GM19035 (cell line): ENCODE measurements around the gene KLF13.

Experiments
- ATAC-seq: cut with Tn5 transposase; IDR thresholded peaks from one replicate; pipeline ENCODE4 v1.9.1; 2021; ENCODE audit not compliant: unreplicated experiment

Gene KLF13

GRCh38 chr15:31330836-31331235 is 4.2 kb downstream of the KLF13 start:
- ATAC-seq, result no peak

- ATAC-seq, result no peak
Observed at GRCh38 chr15:31331389-31331788, 4.8 kb downstream of the KLF13 start.

- ATAC-seq, result no peak
Observed at GRCh38 chr15:31332020-31332680, 5.5 kb downstream of the KLF13 start.

- ATAC-seq, result no peak
Observed at GRCh38 chr15:31332681-31333071, 6.0 kb downstream of the KLF13 start.

GRCh38 chr15:31333119-31333518 is 6.5 kb downstream of the KLF13 start:
- ATAC-seq, result no peak

- ATAC-seq, result no peak
Observed at GRCh38 chr15:31333820-31334219, 7.2 kb downstream of the KLF13 start.

- ATAC-seq, result no peak
Observed at GRCh38 chr15:31335989-31336592, 9.5 kb downstream of the KLF13 start.

GRCh38 chr15:31336593-31337295 is 10.1 kb downstream of the KLF13 start:
- ATAC-seq, result no peak

GRCh38 chr15:31337352-31338031 is 10.9 kb downstream of the KLF13 start:
- no peak for ATAC-seq

- ATAC-seq, result peak; percentile 40
Observed at GRCh38 chr15:31338318-31338878, 11.8 kb downstream of the KLF13 start.

- peak; percentile 55 for ATAC-seq
Observed at GRCh38 chr15:31338879-31339557, 12.4 kb downstream of the KLF13 start.

GRCh38 chr15:31339558-31339895 is 12.9 kb downstream of the KLF13 start:
- no peak for ATAC-seq

- ATAC-seq, result no peak
Observed at GRCh38 chr15:31340047-31340446, 13.4 kb downstream of the KLF13 start.

- no peak for ATAC-seq
Observed at GRCh38 chr15:31340592-31340991, 14.0 kb downstream of the KLF13 start.

- ATAC-seq, result no peak
Observed at GRCh38 chr15:31341071-31341470, 14.4 kb downstream of the KLF13 start.

- no peak for ATAC-seq
Observed at GRCh38 chr15:31341496-31342195, 15.0 kb downstream of the KLF13 start.

- no peak for ATAC-seq
Observed at GRCh38 chr15:31342381-31342780, 15.7 kb downstream of the KLF13 start.

GRCh38 chr15:31342781-31343626 is 16.4 kb downstream of the KLF13 start:
- ATAC-seq, result no peak

GRCh38 chr15:31343831-31344230 is 17.2 kb downstream of the KLF13 start:
- no peak for ATAC-seq
